Measurements from ENCODE around the gene KRT86. TPM values are rescaled to one million over a fixed set of nuclear protein-coding genes. Genes with fewer than 3 reads are reported as not detected.

KRT86 gene
- total and polyA plus RNA-seq, 2 of the 13 experiments (the other 11 are each of a cell fraction or from before 2014, with no cell fraction given), result not detected

DNA sequence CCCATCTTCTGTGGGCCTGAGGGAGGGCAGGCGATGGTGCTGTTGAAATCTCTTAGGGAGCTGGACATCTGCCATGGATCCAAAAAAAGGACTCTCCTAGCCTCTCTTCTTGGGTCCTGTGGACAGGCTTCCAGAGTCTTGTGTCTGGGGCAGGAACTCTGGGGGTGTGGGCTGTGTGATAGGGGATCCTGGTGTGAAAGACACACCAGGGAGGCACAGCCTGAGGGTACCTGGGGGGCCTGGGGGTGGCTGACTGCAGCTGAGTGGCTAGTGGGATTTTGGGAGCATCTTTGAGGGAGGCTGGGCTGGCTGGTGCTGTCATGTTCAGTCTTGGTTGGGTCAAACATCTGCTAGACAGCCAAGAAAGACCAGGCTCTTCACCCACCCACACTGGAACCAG is 48.6 kb downstream of the KRT86 start:
- no peaks in the 10 kb centered on the region for H3K36me3 ChIP-seq (replicated peaks in 1 of 2; ENCODE audit: control insufficient read depth in 1 of 2, insufficient read depth in 2 of 2, low read length in 2 of 2)
- no peak overlapping the region for H3K4me3 ChIP-seq (replicated peaks in 1 of 3; ENCODE audit: insufficient read depth in 1 of 3, low read depth in 2 of 3, low read length in 3 of 3)
- no peak for TF ChIP-seq ATRX (CRISPR knock-in tag; IDR thresholded peaks at IDR 0.05; ENCODE audit: borderline replicate concordance)
- TF ChIP-seq ZNF616 (CRISPR knock-in tag; IDR thresholded peaks at IDR 0.05; ENCODE audit: low read depth), result no peak
- TF ChIP-seq ELF1 (CRISPR knock-in tag; IDR thresholded peaks at IDR 0.05), result no peak
- no peak for TF ChIP-seq ZNF724P (CRISPR knock-in tag; IDR thresholded peaks at IDR 0.05; ENCODE audit: borderline replicate concordance)
- BruUV-seq (replicated peaks), result no TSS peak
- 0% methylated on average over 1 of the region's 1 CpG for WGBS (ENCODE audit: low lambda C conversion rate)
- no peaks in the 10 kb centered on the region for H3K4me1 ChIP-seq (ENCODE audit: insufficient read depth, low read length)
- no peak for FAIRE-seq
- H3K79me2 ChIP-seq (ENCODE audit: insufficient read depth, low read length), result no peaks in the 10 kb centered on the region
- H2AFZ ChIP-seq (ENCODE audit: low read length), result no peak overlapping the region
- H3K27ac ChIP-seq (ENCODE audit: extremely low read length, insufficient read depth, low read length), result no peak overlapping the region
- CTCF ChIA-PET (ENCODE audit: low intra/inter-chr PET ratio, low total read pairs), result no interaction called here
- DNase-seq (ENCODE audit: low spot score), result no peak
- H3K4me2 ChIP-seq (ENCODE audit: low read depth, low read length), result no peak overlapping the region
- H3K9ac ChIP-seq (ENCODE audit: insufficient read depth, low read depth, low read length), result no peak overlapping the region
- intact Hi-C loops (cut with micrococcal nuclease; ENCODE audit: unreplicated experiment) (no loop called here), in situ Hi-C loops (cut with HindIII; ENCODE audit: extremely low pct_ligation_motif_present, low pct_unique_long_range_greater_than_20kb) (no loop called here)
- POLR2A ChIA-PET, result no interaction called here
- H4K20me1 ChIP-seq (ENCODE audit: insufficient read depth, low read length), result no peaks in the 10 kb centered on the region
- H3K9me3 ChIP-seq (ENCODE audit: low read length), result no peaks in the 10 kb centered on the region
- H3K27me3 ChIP-seq (ENCODE audit: control insufficient read depth in 1 of 2, insufficient read depth in 2 of 2, low read length in 2 of 2), result peaks cover 10 to 48% of the 10 kb centered on the region in 2 experiments; a peak in 4 of 5 replicates
- no peak for ATAC-seq

DNA sequence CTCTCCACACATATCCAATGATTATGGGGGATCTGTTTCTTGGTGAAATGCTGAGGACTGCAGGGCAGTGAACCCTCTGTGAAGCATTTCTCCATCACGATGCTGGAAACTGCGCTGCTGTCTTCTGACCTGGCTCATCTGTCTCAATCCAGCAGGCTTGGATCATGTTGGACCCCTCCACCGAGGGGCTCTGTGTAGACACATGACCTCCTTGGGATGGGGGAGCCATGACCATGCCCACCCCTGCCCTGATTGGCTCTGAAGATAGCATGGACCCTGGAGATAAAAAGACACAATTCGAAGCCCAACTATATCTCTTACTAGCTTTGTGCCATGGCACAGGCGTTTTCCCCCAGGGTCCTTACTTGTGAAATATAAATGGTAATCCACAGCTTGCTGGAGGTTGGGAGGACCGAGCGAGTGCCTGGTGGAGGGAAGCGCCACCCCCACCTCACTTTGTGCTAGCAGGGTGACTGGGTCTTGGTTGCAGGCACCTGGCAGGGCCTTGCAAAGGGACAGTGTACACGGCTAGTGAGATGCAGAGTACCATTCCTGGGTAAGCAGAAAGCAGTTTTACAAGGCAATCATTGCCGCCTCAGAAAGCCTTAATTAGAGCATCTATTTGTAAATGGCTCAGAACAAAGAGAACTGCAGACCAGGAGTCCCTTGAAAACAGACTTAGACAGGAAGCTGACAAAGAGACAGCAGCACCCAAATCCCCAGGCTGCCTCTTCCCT is 49.1 kb downstream of the KRT86 start:
- CTCF ChIA-PET (ENCODE audit: low intra/inter-chr PET ratio, low total read pairs), result no interaction called here
- ATAC-seq, result no peak

More for the DNA sequence above, 49.1 kb downstream of the KRT86 start:
- Histone ChIP-seq H3K36me3 (replicated peaks in 1 of 2; ENCODE audit: control insufficient read depth in 1 of 2, insufficient read depth in 2 of 2, low read length in 2 of 2) (no peaks in the 10 kb centered on the region), H3K79me2 (ENCODE audit: insufficient read depth, low read length) (no peaks in the 10 kb centered on the region), H3K4me1 (ENCODE audit: insufficient read depth, low read length) (no peaks in the 10 kb centered on the region), H3K9ac (ENCODE audit: insufficient read depth, low read depth, low read length) (no peak overlapping the region), H4K20me1 (ENCODE audit: insufficient read depth, low read length) (no peaks in the 10 kb centered on the region), H3K27ac (ENCODE audit: extremely low read length, insufficient read depth, low read length) (no peak overlapping the region), H3K4me3 (replicated peaks in 1 of 3; ENCODE audit: insufficient read depth in 1 of 3, low read depth in 2 of 3, low read length in 3 of 3) (no peak overlapping the region), H3K27me3 (ENCODE audit: control insufficient read depth in 1 of 2, insufficient read depth in 2 of 2, low read length in 2 of 2) (peaks cover 10 to 44% of the 10 kb centered on the region in 2 experiments; a peak in 4 of 5 replicates), H2AFZ (ENCODE audit: low read length) (no peak overlapping the region), H3K9me3 (ENCODE audit: low read length) (no peaks in the 10 kb centered on the region), H3K4me2 (ENCODE audit: low read depth, low read length) (no peak overlapping the region)
- intact Hi-C loops (cut with micrococcal nuclease; ENCODE audit: unreplicated experiment), result no loop called here
- FAIRE-seq (no peak), DNase-seq (ENCODE audit: low spot score) (no peak)
- TF ChIP-seq PRDM4 (CRISPR knock-in tag; IDR thresholded peaks at IDR 0.05; ENCODE audit: borderline replicate concordance), result no peak
- TF ChIP-seq ZNF572 (CRISPR knock-in tag; IDR thresholded peaks at IDR 0.05), result no peak
- TF ChIP-seq NONO (IDR thresholded peaks at IDR 0.05), result no peak
- TF ChIP-seq NONO (CRISPR knock-in tag; conservative IDR thresholded peaks at IDR 0.05), result no peak
- TF ChIP-seq SCMH1 (CRISPR knock-in tag; IDR thresholded peaks at IDR 0.05; ENCODE audit: borderline replicate concordance), result no peak
- TF ChIP-seq SATB2 (CRISPR knock-in tag; IDR thresholded peaks at IDR 0.05), result no peak
- TF ChIP-seq ZBTB20 (CRISPR knock-in tag; IDR thresholded peaks at IDR 0.05; ENCODE audit: borderline replicate concordance, low read depth), result no peak
- no peak for TF ChIP-seq BCL6 (CRISPR knock-in tag; IDR thresholded peaks at IDR 0.05)
- TF ChIP-seq KDM3A (CRISPR knock-in tag; IDR thresholded peaks at IDR 0.05; ENCODE audit: low read depth), result no peak
- 9% methylated on average over 8 of the region's 10 CpGs for WGBS (ENCODE audit: low lambda C conversion rate)
- in situ Hi-C loops (cut with HindIII; ENCODE audit: extremely low pct_ligation_motif_present, low pct_unique_long_range_greater_than_20kb), result no loop called here
- POLR2A ChIA-PET, result no interaction called here
- BruUV-seq (replicated peaks), result no TSS peak

Data from HepG2 (cell line).